HG02840 (cell line): Measurements from ENCODE around the gene RNF145.
"Not testable (repeated sequence)": the region's sequence is repeated elsewhere in the genome, so short reads cannot be mapped to it uniquely, and the experiment has no call there.

ENCODE experiments used
- ATAC-seq: cut with Tn5 transposase; IDR thresholded peaks from one replicate; pipeline ENCODE4 v1.9.1; 2021; ENCODE audit warnings: mild to moderate bottlenecking, moderate library complexity, moderate number of reproducible peaks; ENCODE audit not compliant: unreplicated experiment, low FRiP score

The RNF145 gene

DNA sequence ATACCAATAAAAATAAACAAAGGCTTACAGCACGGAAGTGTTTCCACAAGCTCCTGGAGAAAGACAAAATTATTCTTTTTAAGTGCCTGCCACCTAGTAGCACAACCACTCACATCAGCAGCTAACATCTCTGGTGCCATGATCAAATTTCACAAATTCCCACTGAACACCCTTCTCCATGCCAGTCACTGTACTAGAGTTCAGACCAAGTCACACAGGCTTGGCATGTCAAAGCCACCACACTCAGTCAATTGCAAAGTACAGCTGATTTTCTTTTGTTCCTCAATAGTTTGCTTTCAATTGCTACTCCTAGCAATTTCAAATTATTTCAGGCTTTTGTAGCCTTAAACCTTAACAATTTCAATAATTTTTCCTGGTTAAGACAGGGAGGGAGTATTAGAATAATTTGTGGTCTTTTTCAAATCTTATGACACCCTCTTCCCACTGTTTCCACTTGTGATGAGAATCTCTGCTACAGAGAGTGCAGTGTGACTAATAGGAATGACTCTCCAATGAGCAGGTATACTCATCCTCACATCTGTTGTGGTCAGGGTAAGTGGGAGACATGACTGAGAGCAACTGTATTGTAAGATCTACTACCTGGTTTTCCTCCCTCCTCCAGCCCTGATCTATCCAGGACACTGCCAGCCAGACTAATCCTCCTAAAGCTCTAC, 46.2 kb downstream of the RNF145 start:
- ATAC-seq = no peak

DNA sequence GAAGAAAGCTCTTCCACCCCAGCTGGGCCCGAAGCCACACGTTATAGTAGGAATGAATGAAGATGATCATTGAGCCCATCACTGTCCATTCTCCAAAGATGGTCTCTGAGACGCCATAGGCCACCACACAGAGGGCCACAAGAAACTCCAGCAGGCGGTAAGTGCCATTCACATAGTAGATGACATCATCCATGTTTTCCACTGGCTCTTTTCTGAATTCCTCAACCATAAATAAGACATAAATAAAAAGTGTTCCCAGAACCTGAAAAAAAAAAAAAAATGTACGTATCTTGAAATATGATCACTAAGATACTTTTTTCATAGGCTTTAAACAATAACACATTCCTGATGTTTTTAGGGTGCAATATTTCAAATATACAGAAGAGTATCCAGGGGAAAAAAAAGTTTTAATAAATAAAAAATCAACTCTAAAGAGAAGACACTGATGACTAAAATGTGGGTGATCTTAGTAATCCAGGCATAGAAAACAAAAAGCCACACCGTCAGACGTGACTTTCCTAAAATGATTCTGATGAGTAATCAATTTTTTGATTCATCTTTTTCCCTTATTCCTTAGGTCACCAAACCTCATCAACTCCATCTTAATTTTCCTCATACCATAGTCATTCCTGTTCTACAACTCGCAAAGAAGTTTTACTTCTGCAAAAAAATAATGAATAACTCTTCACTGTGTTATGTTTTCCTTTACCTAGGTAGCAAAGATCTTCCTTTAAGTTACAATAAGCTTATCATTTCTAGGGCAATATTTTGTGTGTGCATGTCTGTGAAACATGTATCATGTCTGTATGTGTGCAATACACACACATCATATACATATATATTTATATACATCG, 47.8 kb downstream of the RNF145 start:
- no peak for ATAC-seq

DNA sequence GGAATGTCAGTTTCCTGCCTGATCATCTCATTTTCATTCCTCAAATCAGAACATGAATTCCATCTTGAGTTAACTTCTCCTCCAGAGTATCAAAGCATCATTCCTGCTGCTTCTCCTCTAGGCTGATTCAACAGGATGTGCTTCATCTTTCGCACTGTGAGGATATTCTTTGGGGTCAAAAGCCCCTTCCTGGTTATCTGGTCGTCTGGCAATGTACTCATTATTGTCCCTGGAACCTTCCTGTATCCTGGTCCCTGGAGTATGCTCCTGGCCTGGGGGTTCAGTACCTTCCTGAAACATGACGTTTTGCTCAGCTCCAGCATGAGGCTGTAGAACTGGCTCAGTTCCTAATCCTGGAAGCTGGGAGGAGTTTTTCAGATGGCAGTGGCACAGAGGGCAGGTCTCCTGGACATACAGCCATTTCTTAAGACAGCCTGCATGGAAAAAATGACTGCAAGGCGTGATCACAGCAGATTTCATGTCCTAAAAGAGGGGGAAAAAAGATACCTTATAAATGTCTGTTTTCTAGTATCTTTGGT, 50.7 kb downstream of the RNF145 start:
- not testable (repeated sequence) for ATAC-seq

DNA sequence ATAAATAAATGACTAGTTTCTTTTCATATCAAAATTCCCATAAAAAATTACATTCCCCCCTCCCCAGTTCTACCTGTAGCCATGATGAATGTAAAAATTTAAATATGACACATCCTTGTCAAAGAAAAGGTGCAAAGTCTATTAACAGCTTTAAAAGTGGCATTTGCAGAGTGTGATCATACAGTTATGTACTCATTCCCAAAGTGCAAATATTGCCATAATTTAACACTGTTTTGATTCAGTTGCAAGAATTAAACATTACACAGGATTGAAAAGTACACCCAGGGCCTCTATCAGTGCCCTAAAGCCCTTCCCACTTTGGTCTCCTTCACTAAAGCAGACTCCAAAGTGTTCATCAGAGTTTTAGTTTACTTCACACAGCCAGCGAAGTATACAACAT, 51.8 kb downstream of the RNF145 start:
- ATAC-seq = no peak

DNA sequence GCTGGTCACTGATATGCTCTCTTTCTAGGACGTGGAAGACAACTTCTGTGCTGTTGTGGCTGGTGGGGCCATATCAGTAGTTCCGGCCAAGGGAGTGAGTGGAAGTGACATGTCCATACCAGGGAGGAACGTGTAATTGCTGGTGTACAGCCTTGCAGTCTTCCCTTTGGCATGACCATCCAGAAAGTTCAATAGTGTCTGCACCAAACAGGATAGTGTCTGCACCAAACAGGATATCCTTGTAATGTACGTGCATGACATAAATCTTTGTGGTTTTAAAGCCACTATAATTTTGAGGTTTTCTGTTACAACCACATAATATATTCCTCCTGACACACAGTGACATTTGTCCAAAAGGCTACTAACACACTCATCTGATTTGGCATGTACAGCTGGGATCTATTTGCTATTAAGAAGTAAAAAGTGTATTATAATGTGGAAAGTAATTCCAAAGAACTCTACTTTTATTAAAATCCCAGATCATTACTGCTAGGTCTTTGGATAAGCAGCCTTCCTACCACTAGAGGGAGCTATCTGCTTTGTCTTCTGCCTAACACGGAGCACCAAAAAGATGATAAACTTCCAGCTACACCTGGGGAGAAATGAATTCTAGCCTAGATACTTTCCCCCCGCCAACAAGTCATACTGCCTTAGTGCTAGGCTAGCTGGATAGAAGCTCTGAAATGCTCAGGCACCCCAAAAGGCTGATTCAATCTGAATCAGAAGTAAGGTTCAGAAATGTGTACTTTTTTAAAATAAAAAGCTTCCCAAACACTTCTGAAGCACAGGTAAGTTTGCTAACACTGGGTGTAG, 52.7 kb downstream of the RNF145 start:
- peak; percentile 61 for ATAC-seq

DNA sequence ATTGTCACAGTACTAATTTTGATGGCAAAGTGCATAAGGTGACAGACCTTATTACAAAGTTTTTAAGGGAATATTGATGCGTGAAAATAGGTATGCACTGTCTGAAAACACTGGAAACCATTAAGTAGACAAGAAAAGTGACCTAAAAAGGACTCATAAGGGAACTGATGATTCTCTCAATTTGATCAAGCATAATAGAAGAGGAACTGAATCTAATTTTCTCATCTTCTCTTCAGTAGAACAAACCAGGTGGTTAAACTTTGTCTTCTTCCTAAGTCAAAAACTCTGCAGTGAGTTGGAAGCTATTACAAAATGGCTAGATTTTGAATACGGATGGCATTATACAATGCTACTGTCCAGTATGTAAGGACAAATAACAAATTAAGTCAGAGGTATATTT, 53.4 kb downstream of the RNF145 start:
- ATAC-seq = no peak

DNA sequence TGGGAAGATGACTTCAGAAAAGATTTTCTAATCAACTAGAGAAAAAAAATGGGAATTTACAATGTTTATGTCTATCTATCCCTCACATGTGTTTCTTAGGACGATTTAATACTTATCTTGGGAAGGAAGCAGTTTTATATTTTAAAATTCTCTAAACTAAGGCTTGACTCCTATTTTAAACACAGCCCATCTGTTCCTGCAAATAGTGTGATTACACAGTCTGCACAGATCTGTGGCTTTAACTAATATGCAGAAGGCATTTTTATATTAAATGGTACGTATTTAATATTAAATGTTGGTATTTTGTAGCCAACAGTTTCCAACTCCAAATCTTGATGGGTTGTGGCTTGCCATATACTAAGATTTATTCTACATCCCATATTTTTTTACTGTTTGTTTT, 56.5 kb downstream of the RNF145 start:
- no peak for ATAC-seq

DNA sequence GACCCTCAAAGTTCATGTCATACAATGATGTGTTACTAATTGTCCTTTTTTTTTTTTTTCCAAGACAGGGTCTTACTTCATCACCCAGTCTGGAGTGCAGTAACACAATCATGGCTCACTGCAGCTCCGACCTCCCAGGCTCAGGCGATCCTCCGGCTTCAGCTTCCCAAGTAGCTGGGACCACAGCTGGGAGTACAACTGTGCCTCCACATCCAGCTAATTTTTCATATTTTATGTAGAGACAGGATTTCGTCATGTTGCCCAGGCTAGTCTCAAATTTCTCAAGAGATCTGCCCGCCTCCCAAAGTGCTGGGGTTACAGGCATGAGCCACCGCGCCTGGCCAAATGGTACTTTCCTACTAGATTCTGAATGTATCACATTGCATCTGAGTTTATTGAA, 60.3 kb downstream of the RNF145 start:
- no peak for ATAC-seq

DNA sequence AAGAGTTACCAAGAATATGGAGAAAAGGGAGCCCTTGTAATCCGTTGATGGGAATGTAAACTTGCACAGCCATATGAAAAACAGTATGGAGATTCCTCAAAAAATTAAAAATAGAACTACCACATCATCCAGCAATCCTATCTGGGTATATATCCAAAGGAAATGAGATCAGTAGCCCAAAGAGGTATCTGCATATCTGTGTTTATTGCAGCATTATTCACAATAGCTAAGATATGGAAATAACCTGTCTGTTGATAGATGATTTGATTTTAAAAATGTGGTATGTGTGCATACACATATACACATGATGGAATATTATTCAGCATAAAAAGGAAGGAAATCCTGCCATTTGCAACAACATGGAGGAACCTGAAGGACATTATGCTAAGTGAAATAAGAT, 61.4 kb downstream of the RNF145 start:
- ATAC-seq = no peak

DNA sequence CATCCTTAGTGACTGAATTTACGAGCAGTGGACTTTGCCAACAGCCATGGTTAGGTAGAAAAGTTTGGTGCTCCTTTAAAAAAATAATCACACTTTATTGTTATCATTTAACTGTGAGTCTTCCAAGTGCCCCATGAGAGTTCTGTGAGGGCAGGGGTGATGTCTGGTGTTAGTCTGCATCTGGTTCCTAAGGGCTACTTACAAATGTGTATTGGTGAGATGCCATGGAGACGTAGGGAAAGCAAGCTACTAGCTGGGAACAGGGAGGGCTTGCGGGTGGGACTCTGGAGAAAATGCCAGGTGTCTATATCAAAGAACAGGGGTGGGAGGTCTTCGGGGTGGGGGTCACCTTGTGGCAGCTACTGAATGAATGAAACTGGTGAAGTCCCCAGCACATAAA, 62.5 kb downstream of the RNF145 start:
- no peak for ATAC-seq

DNA sequence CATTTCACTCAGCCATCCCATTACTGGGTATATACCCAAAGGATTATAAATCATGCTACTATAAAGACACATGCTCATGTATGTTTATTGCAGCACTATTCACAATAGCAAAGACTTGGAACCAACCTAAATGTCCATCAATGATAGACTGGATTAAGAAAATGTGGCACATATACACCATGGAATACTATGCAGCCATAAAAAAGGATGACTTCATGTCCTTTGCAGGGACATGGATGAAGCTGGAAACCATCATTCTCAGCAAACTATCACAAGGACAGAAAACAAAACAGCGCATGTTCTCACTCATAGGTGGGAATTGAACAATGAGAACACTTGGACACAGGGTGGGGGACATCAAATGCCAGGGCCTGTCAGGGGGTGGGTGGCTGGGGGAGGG, 64.2 kb downstream of the RNF145 start:
- ATAC-seq = not testable (repeated sequence)

DNA sequence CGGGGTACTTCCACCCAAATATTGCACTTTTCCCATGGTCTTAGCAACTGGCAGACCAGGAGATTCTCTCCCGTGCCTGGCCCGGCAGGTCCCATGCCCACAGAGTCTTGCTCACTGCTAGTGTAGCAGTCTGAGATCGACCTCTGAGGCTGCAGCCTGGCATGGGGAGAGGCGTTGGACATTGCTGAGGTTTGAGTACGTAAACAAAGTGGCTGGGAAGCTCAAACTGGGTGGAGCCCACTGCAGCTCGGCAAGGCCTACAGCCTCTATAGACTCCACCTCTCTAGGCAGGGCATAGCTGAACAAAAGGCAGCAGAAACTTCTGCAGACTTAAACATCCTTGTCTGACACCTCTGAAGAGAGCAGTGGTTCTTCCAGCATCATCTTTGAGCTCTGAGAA, 69.6 kb downstream of the RNF145 start:
- no peak for ATAC-seq

DNA sequence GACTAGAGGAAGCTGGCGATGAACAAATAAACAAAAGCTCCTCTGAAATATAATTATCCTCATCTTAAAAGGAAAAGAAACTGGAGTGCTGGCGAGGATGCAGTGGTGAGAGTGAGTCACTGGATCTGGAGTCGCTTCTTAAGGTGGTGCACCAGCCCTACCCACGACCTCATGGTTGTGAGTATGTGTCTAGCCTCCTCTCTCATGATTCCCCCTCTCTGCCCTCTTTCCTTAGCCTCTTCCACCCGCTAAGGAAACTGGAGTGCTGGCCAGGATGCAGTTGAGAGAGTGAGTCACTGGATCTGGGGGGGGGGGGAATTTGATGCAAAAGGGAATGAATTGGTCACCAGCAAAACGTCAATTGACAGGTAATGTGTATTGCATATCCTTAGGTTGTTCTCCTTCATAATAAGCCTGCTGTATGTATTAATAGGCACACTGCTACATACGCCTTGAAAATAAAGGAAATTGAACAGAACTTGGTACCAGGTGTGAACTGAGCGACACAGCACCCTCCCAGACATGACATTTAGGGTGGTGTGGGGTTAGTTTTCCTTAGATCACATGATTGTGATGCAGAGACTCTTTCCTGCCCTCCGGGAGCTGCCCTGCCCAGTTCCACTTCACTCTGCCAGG, 73.3 kb downstream of the RNF145 start:
- ATAC-seq = no peak

DNA sequence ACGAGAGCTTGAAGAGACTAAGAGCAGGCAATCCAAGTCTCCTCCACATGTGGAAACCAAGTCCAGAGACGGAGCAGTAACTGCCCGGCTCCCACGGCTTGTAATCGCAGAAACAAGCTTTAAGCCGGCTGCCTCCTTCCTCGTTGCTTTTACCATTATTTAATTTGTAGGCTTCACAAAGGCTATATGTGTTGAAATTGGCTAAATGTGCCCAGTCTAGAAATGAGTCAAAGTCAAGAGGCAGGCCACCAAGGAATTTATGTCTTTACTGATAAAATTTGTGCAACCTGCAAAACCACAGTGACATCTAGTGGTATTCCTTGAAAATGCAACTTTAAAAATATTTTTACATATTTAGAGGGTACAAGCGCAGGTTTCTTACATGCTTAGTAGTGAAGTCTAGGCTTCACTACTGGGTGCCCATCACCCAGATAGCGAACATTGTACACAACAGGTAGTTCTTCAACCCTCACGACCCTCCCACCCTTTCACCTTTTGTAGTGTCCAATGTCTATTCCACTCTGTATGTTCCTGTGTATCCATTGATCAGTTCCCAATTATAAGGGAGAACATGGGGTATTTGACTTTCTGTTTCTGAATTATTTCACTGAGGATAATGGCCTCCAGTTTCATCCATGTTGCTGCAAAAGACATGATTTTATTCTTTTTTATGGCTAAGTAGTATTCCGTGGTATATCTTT, 76.2 kb downstream of the RNF145 start:
- ATAC-seq = no peak

DNA sequence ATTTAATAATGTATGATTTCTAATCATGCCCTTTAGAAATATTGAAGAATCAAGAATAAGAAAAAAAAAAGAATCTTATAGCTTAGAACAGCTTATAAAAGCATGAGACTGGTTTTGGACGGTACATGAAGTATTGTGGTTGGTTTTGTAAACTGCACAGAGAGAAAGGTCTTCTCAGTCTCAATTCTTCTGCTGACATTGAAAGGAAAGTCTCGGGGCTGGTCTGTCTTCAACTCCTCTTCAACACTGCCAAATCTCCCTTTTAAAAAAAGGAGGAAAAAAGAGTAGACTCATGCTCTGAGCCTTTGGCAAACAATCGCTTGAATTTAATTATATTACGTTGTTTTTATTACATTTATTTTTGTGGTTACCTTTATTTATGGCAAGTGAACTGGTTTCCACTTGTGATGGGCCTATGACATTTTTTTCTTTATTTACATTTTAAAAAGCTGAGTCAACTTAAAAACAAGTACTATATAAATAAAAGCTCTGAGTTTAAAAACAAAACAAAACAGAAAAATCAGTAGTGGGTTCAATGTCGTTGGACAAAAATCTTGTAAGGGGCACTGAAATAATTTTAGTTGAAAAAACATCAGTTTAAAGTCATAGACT, 76.8 kb downstream of the RNF145 start:
- no peak for ATAC-seq

DNA sequence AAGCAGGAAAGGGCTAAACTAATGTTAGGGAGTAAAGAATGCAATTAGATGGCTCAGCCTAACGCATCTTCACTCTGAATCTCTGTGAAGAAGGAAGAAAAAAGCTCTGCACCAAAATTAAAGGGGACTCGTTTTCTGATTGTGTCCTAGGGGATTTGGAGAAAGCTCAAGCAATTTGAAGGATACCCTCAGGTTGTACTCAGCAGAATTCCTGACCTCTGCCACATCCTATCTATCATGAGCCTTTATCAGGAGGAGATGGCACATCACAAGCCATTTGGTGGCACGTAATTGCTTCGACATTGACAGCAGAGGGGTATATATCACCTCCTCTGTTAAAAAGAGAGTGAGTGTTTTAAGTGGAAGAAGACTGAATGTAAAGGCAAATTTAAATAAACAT, 77.4 kb downstream of the RNF145 start:
- no peak for ATAC-seq

DNA sequence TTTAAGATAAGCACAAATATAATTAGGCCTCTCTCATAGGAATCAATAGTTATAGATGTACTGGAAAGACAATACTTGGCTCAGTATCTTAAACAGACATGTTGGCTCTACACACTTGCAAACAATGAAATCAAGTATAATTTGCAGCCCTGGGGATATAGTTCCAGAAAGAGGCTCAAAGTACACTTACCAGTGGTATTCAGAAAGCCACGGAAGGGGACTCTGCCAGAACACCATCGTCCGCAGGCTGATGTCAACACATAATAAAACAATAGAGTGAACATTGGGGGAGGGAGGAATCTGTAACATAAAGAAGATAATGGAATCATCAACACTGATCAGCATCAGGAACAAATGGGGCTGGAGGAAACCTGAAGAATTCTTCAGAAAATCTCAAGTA, 78.5 kb downstream of the RNF145 start:
- no peak for ATAC-seq

DNA sequence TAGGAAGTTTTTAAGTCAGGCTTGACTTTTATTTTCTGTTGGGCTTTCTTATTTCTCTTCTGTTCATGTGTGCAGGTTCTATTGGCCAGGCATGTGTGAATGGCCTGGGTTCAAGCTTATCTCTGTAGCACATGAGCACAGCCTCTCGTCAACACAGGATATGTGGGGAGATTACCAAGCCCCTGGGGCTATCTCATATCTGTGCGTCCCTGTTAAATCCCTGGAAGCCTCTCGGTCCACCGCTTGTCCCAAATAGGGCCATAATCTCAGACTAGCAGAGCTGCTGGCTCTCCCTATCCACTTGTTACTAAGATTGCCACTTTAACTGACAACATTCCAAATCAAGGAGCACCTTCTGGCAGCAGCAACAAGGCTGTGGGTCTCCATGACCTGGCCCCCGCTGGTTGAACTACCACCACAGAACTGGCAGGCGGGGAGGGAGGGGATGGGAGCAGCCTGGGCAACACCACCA, 81.2 kb downstream of the RNF145 start:
- ATAC-seq = no peak

DNA sequence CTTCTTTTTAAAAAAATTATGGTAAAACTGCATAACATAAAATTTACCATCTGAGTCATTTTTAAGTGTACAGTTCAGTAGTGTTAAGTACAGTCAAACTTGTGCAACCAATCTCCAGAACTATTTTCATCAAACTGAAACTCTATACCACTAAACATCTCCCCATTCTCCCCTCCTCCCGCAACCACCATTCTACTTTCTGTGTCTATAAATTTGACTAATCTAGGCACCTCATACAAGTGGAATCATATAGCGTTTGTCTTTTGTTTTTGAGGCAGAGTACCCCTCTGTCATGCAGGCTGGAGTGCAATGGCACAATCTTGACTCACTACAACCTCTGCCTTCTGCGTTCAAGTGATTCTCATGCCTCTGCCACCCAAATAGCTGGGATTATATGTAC, 85.7 kb downstream of the RNF145 start:
- ATAC-seq = no peak
